ENCODE measurements around the gene ZBTB7A.

The ZBTB7A gene

DNA sequence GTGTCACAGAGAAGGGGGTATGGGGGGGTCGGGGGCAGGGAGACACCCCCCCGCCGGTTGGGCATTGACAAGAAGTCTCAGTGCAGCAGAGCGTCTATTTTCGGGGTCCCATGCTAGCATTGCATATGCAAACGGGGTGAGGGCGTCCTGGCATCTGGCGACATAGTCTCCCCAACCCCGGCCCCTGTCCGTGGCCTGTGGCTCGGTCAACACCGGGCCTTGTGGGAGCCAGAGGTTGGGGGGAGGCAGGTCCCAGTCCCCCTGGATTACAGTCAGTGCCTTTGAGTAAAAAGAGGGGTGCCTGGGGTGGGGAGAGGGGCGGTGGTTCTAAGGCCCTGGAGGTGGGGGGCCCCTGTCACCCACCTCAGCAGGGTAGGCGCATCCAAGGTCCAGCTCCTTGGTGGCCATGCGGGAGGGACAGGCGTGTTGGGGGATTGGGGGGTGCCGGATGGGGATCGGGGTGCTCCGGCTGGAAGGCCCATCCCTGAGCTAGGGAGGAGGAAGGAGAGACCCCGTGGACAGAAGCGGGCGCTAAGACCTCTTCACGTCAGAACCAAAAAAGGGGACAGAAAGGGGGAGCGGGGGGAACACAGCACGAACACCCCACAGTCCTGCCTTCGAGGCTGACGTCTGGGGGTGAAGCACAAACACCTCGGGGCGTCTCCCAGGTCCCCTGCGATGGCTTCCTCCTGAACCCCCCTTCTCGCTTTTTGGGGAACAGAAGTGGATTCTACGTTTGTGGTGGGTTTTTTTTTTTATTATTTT lies 20.9 kb downstream of the ZBTB7A start:
- no peak overlapping the region for H3K4me3 ChIP-seq (ENCODE audit: low read depth, low read length)
- no peak for TF ChIP-seq CTCF (conservative IDR thresholded peaks at IDR 0.05; ENCODE audit: low read depth, low read length)
- DNase-seq (ENCODE audit: low read depth) = no peak

DNA sequence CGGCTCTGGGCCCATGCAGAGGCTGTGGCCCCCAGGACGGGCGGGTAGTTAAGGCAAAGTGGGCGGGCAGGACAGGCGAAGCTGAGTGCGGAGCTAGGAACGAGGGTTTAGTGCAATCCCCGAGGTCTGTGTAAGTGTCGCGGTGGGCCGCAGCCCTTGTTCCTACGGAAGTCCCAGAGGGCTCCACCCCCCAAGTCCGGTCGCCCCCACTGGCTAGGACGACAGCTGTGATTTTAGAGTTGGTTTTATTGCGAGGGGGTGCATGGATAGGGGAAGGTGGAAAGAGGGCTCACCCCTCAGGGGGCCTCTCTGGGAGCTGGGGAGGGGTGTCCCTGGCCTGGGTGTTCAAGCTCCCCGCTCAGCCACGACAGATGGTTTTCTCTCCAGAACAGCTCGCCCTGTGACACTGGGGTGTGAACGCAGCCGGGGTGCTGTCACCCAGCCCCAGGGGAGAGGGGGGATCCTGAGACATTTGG lies 21.7 kb downstream of the ZBTB7A start:
- H3K4me3 ChIP-seq (ENCODE audit: low read depth, low read length) = no peak overlapping the region
- TF ChIP-seq CTCF (conservative IDR thresholded peaks at IDR 0.05; ENCODE audit: low read depth, low read length) = no peak
- DNase-seq (ENCODE audit: low read depth) = no peak

GRCh38 chr19:4043966-4044715 lies 22.6 kb downstream of the ZBTB7A start:
- DNase-seq (ENCODE audit: low read depth) = no peak
- no peak overlapping the region for H3K4me3 ChIP-seq (ENCODE audit: low read depth, low read length)
- TF ChIP-seq CTCF (conservative IDR thresholded peaks at IDR 0.05; ENCODE audit: low read depth, low read length) = no peak

DNA sequence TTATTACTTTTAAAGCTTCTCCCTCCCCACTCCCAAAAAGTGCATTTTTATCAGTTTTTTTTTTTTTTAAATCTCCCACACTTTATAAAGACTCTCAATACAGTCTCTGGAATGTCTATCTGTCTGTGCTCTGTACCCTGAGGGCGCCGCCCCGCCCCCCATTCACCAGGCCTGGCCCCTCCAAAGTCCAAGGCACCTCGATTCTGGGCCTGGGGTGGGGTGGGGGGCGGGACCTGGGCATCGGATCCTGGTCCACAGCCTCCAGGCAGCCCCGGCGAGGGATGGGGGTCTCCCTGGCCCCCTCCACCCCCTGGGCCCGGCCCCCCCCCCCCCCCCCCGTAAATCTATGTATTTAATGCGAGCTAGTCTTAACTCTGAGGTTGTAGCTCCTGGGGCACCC lies 23.3 kb downstream of the ZBTB7A start:
- no peak for DNase-seq (ENCODE audit: low read depth)
- TF ChIP-seq CTCF (conservative IDR thresholded peaks at IDR 0.05; ENCODE audit: low read depth, low read length) = no peak
- no peak overlapping the region for H3K4me3 ChIP-seq (ENCODE audit: low read depth, low read length)

DNA sequence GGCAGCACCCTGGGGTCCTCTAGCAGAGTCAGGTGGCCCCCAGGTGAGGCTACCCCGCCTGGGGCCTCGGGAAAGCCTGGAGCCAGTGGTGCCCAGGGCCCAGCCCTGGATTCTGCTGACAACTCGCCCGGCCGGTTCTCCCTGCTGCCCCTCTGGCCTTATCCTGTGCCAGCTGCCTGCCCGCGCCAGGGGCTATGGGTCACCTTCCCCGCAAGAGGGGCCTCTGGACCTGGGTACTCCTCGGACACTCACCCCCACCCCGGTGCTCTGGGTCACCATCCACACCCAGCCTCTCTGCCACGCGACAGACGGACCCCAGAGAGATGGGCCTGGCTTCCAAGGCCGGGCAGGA lies 24.0 kb downstream of the ZBTB7A start:
- H3K4me3 ChIP-seq (ENCODE audit: low read depth, low read length) = no peak overlapping the region
- TF ChIP-seq CTCF (conservative IDR thresholded peaks at IDR 0.05; ENCODE audit: low read depth, low read length) = no peak
- no peak for DNase-seq (ENCODE audit: low read depth)

GRCh38 chr19:4042064-4042730 lies 24.5 kb downstream of the ZBTB7A start:
- no peak for DNase-seq (ENCODE audit: low read depth)
- H3K4me3 ChIP-seq (ENCODE audit: low read depth, low read length) = no peak overlapping the region
- TF ChIP-seq CTCF (conservative IDR thresholded peaks at IDR 0.05; ENCODE audit: low read depth, low read length) = no peak

Measured in choroid plexus epithelial cell (primary cell).